GM20000 (cell line): ENCODE data around the gene NBEAL1.

Experiments used
- DNase-seq: peaks from one replicate; pipeline ENCODE4 v3.0.0; 2012; ENCODE audit warnings: low spot score
- TF ChIP-seq, protein P1 (sequence below): IDR thresholded peaks from 2 replicates; pipeline ENCODE4 v1.5.1; 2012; ENCODE audit warnings: mild to moderate bottlenecking, control low read depth; ENCODE audit errors: extremely low read depth, missing control alignments

The NBEAL1 gene

DNA sequence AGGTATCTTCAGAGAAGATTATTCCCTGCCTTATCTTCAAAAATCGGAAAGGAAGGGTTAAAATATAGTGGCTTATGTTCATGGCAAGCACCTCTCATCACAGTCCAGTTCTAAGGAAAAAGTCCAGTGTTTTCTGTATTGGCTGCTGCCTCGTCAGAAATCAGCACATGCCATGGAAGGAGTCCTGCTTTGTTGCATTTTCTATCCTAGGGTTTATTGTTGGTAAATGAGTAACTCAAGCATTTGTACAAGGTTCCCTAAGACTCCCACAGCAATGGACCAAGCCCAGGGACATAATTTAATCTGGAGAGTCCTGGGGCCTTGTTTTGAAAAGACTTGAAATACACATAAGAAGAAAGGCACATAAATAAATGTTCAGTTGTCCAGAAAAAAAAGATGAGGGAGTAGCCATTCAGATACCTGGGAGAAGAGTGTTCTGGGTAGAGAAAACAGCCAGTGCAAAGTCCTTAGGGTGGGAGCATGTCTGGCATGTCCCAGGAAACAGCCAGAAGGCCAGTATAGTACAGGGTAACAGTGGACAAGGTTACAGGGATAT is 26.4 kb downstream of the NBEAL1 start:
- TF ChIP-seq, protein P1, sequence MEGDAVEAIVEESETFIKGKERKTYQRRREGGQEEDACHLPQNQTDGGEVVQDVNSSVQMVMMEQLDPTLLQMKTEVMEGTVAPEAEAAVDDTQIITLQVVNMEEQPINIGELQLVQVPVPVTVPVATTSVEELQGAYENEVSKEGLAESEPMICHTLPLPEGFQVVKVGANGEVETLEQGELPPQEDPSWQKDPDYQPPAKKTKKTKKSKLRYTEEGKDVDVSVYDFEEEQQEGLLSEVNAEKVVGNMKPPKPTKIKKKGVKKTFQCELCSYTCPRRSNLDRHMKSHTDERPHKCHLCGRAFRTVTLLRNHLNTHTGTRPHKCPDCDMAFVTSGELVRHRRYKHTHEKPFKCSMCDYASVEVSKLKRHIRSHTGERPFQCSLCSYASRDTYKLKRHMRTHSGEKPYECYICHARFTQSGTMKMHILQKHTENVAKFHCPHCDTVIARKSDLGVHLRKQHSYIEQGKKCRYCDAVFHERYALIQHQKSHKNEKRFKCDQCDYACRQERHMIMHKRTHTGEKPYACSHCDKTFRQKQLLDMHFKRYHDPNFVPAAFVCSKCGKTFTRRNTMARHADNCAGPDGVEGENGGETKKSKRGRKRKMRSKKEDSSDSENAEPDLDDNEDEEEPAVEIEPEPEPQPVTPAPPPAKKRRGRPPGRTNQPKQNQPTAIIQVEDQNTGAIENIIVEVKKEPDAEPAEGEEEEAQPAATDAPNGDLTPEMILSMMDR: no peak
- no peak for DNase-seq

GRCh38 chr2:203042178-203042577 is 27.5 kb downstream of the NBEAL1 start:
- TF ChIP-seq, protein P1: no peak
- DNase-seq: no peak

- TF ChIP-seq, protein P1: no peak
- no peak for DNase-seq
Observed at GRCh38 chr2:203043226-203043625, 28.6 kb downstream of the NBEAL1 start.

DNA sequence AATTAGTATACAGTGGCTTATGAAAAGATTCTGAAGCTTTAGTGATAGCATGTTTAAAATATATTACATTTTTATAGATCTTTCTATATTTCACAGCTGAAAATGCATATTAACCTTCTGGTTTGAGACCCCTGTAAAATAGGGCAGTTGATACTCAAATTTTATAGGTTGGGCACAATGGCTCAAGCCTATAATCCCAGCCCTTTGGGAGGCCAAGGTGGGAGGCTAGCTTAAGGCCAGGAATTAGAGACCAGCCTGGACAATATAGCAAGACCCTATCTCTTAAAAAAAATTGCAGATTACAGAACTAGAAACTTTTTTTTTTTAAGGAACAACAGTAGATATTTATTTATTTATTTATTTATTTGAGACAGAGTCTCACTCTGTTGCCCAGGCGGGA is 31.2 kb downstream of the NBEAL1 start:
- TF ChIP-seq, protein P1: no peak
- no peak for DNase-seq

GRCh38 chr2:203052539-203052938 is 37.9 kb downstream of the NBEAL1 start:
- TF ChIP-seq, protein P1: no peak
- DNase-seq: no peak

DNA sequence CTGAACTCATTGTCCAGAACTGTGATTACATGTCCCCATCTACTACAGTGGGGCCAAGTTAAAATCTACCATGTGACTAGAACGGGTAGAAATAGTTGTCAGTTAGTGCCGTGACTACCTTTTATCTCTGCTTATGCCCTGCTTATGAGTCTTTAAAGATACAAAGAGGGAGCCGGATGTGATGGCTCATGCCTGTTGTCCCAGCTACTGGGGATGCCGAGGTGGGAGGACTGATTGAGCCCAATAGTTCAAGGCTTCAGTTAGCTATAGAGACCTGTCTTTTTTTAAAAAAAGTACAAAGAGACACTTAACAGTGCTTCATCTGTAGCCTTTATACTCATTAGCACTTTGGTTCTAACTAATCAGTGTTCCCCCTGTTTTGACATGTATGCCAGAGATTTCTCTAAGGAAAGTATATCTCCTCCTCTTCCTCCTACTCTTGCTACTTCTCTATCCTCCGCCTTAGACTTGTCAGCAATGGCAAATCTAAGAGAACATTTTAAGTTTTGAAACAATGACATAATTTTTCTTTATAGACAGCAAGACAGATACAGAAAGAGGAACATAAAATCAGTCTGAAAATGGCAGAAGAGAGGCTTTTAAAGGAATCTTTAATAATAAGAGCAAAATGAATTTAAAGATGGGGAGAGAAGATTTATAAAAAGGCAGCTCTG is 45.0 kb downstream of the NBEAL1 start:
- TF ChIP-seq, protein P1: no peak
- DNase-seq: no peak

DNA sequence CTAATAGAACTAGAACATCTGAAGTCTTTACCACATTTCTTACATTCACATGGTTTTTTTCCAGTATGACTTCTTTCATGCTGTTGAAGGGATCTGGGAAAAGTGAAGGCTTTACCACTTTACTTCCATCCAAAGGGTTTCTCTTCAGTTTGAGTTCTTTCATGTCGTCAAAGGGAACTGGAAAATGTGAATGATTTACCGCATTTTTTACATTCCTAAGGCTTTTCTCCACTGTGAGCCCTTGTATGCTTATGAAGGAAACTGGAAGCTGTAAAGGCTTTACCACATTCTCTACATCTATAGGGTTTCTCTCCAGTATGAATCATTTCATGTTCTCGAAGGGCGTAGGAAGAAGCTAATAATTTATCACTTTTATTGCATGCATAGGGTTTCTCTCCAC is 46.7 kb downstream of the NBEAL1 start:
- no peak for DNase-seq
- TF ChIP-seq, protein P1: no peak
